Measurements from ENCODE around the gene C19orf53. TPM values are rescaled to one million over a fixed set of nuclear protein-coding genes. Genes with fewer than 3 reads are reported as not detected.

The C19orf53 gene
- total and polyA plus RNA-seq, 2 of the 13 experiments (the other 11 are each of a cell fraction or from before 2014, with no cell fraction given): 129 to 130 TPM

DNA sequence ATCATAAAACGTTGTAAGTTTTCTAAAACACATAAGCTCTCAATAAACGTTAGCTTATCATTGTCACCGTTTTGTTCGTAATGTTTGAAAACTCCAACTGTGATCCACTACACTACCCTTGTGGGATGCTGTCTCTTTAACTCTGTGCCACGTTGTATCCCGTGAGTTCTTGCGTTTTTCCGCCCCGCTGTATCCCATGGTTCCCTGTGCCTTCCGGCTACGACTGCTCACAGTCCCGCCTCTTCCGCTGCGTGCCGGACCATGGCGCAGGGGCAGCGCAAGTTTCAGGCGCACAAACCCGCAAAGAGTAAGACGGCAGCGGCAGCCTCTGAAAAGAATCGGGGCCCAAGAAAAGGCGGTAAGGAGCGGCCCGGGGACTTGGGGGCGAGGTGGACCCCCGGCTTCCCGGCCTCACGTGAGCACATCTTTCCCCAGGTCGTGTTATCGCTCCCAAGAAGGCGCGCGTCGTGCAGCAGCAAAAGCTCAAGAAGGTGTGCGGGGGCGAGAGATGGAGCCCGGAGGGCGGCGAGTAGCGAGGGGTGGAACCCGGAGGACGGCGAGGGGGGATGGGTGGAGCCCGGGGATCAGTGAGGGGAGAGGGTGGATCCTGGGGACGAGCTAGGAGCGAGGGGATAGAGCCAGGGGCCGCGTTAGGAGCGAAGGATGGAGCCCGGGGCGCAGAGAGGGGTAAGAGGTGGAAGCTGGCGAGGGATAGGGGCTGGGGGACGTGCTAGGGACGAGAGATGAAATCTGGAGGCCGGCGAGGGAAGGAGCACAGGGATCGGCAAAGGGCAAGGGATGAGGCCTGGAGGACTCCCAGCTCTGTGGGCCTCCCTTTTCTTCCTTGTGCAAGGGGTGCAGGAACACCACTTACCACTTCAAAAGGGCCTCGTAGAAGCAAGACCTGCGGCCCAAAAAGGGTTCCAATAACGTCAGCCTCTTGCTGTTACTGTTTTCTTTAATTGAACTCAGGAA lies at the start of gene C19orf53 (continued):
- TF ChIP-seq ZNF619 (CRISPR knock-in tag; IDR thresholded peaks at IDR 0.05) (peak; percentile 63; the same call in 1 of the 2 replicates), TAF15 (IDR thresholded peaks at IDR 0.05; ENCODE audit: low read depth, low read length, poor library complexity, severe bottlenecking) (peak; percentile 35), ZNF251 (CRISPR knock-in tag; IDR thresholded peaks at IDR 0.05) (no peak), ZBTB38 (CRISPR knock-in tag; IDR thresholded peaks at IDR 0.05) (peak; percentile 78), ZNF746 (CRISPR knock-in tag; IDR thresholded peaks at IDR 0.05) (no peak), PHB2 (IDR thresholded peaks at IDR 0.05; ENCODE audit: partially characterized antibody) (no peak), SP1 (IDR thresholded peaks at IDR 0.05) (no peak), SP1 (CRISPR knock-in tag; IDR thresholded peaks at IDR 0.05) (peak; percentile 95), PAWR (CRISPR knock-in tag; IDR thresholded peaks at IDR 0.05; ENCODE audit: borderline replicate concordance) (no peak), HIVEP1 (CRISPR knock-in tag; IDR thresholded peaks at IDR 0.05) (0 out of 2 replicates have a peak, but pooled peaks have one; percentile 29), ZNF230 (CRISPR knock-in tag; IDR thresholded peaks at IDR 0.05) (no peak; the same call in 1 of the 2 replicates), ZNF34 (CRISPR knock-in tag; IDR thresholded peaks at IDR 0.05; ENCODE audit: borderline replicate concordance) (0 out of 2 replicates have a peak, but pooled peaks have one; percentile 60)
- TF ChIP-seq, protein P1, sequence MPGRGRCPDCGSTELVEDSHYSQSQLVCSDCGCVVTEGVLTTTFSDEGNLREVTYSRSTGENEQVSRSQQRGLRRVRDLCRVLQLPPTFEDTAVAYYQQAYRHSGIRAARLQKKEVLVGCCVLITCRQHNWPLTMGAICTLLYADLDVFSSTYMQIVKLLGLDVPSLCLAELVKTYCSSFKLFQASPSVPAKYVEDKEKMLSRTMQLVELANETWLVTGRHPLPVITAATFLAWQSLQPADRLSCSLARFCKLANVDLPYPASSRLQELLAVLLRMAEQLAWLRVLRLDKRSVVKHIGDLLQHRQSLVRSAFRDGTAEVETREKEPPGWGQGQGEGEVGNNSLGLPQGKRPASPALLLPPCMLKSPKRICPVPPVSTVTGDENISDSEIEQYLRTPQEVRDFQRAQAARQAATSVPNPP (CRISPR knock-in tag; IDR thresholded peaks at IDR 0.05): peak; percentile 19; the same call in 1 of the 2 replicates
- TF ChIP-seq, protein P2, sequence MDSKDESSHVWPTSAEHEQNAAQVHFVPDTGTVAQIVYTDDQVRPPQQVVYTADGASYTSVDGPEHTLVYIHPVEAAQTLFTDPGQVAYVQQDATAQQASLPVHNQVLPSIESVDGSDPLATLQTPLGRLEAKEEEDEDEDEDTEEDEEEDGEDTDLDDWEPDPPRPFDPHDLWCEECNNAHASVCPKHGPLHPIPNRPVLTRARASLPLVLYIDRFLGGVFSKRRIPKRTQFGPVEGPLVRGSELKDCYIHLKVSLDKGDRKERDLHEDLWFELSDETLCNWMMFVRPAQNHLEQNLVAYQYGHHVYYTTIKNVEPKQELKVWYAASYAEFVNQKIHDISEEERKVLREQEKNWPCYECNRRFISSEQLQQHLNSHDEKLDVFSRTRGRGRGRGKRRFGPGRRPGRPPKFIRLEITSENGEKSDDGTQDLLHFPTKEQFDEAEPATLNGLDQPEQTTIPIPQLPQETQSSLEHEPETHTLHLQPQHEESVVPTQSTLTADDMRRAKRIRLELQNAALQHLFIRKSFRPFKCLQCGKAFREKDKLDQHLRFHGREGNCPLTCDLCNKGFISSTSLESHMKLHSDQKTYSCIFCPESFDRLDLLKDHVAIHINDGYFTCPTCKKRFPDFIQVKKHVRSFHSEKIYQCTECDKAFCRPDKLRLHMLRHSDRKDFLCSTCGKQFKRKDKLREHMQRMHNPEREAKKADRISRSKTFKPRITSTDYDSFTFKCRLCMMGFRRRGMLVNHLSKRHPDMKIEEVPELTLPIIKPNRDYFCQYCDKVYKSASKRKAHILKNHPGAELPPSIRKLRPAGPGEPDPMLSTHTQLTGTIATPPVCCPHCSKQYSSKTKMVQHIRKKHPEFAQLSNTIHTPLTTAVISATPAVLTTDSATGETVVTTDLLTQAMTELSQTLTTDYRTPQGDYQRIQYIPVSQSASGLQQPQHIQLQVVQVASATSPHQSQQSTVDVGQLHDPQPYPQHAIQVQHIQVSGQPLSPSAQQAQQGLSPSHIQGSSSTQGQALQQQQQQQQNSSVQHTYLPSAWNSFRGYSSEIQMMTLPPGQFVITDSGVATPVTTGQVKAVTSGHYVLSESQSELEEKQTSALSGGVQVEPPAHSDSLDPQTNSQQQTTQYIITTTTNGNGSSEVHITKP (CRISPR knock-in tag; IDR thresholded peaks at IDR 0.05; ENCODE audit: low read depth): peak; percentile 74; the same call in 1 of the 2 replicates
- TF ChIP-seq, protein P3, sequence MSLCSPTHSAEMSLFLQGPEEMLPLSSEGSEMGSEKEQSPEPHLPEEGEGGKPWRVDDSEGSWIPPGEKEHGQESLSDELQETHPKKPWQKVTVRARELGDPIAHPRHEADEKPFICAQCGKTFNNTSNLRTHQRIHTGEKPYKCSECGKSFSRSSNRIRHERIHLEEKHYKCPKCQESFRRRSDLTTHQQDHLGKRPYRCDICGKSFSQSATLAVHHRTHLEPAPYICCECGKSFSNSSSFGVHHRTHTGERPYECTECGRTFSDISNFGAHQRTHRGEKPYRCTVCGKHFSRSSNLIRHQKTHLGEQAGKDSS (CRISPR knock-in tag; IDR thresholded peaks at IDR 0.05; ENCODE audit: borderline replicate concordance, low read depth): peak; percentile 83
- TF ChIP-seq, protein P4, sequence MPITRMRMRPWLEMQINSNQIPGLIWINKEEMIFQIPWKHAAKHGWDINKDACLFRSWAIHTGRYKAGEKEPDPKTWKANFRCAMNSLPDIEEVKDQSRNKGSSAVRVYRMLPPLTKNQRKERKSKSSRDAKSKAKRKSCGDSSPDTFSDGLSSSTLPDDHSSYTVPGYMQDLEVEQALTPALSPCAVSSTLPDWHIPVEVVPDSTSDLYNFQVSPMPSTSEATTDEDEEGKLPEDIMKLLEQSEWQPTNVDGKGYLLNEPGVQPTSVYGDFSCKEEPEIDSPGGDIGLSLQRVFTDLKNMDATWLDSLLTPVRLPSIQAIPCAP (CRISPR knock-in tag; IDR thresholded peaks at IDR 0.05; ENCODE audit: low read depth): 0 out of 2 replicates have a peak, but pooled peaks have one; percentile 68
- TF ChIP-seq, protein P5, sequence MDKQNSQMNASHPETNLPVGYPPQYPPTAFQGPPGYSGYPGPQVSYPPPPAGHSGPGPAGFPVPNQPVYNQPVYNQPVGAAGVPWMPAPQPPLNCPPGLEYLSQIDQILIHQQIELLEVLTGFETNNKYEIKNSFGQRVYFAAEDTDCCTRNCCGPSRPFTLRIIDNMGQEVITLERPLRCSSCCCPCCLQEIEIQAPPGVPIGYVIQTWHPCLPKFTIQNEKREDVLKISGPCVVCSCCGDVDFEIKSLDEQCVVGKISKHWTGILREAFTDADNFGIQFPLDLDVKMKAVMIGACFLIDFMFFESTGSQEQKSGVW (CRISPR knock-in tag; IDR thresholded peaks at IDR 0.05; ENCODE audit: borderline replicate concordance): no peak
- TF ChIP-seq, protein P6, sequence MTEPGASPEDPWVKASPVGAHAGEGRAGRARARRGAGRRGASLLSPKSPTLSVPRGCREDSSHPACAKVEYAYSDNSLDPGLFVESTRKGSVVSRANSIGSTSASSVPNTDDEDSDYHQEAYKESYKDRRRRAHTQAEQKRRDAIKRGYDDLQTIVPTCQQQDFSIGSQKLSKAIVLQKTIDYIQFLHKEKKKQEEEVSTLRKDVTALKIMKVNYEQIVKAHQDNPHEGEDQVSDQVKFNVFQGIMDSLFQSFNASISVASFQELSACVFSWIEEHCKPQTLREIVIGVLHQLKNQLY (CRISPR knock-in tag; IDR thresholded peaks at IDR 0.05): peak; percentile 55; the same call in 1 of the 2 replicates
- TF ChIP-seq, protein P7, sequence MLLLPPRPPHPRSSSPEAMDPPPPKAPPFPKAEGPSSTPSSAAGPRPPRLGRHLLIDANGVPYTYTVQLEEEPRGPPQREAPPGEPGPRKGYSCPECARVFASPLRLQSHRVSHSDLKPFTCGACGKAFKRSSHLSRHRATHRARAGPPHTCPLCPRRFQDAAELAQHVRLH (CRISPR knock-in tag; IDR thresholded peaks at IDR 0.05; ENCODE audit: borderline replicate concordance, low read depth): peak; percentile 84

Data from HepG2 (cell line).